Measurements from ENCODE around the gene LLCFC1.

The LLCFC1 gene

GRCh38 chr7:142938611-142939010 is 673 bp upstream of the LLCFC1 start:
- no peak overlapping the region for H3K27ac ChIP-seq
- TF ChIP-seq CTCF (IDR thresholded peaks at IDR 0.05): no peak
- DNase-seq (ENCODE audit: low spot score): peak; percentile 8
- H3K4me3 ChIP-seq: no peak overlapping the region

- TF ChIP-seq CTCF (IDR thresholded peaks at IDR 0.05): no peak
- DNase-seq (ENCODE audit: low spot score): peak; percentile 64
- no peak overlapping the region for H3K27ac ChIP-seq
- no peak overlapping the region for H3K4me3 ChIP-seq
Measured at GRCh38 chr7:142940966-142941535, 1.8 kb downstream of the LLCFC1 start.

GRCh38 chr7:142941541-142941940 is 2.3 kb downstream of the LLCFC1 start:
- Histone ChIP-seq H3K27ac (no peak overlapping the region), H3K4me3 (no peak overlapping the region)
- TF ChIP-seq CTCF (IDR thresholded peaks at IDR 0.05): no peak
- DNase-seq (ENCODE audit: low spot score): no peak

GRCh38 chr7:142942746-142943145 is 3.5 kb downstream of the LLCFC1 start:
- Histone ChIP-seq H3K4me3 (no peak overlapping the region), H3K27ac (no peak overlapping the region)
- peak; percentile 53 for DNase-seq (ENCODE audit: low spot score)
- TF ChIP-seq CTCF (IDR thresholded peaks at IDR 0.05): no peak

- H3K4me3 ChIP-seq: no peak overlapping the region
- peak; percentile 31 for DNase-seq (ENCODE audit: low spot score)
- no peak for TF ChIP-seq CTCF (IDR thresholded peaks at IDR 0.05)
- H3K27ac ChIP-seq: no peak overlapping the region
Measured at GRCh38 chr7:142943706-142944268, 4.5 kb downstream of the LLCFC1 start.

- H3K27ac ChIP-seq: no peak overlapping the region
- no peak for DNase-seq (ENCODE audit: low spot score)
- no peak for TF ChIP-seq CTCF (IDR thresholded peaks at IDR 0.05)
Measured at GRCh38 chr7:142945001-142945400, 5.7 kb downstream of the LLCFC1 start.

GRCh38 chr7:142948603-142949002 is 9.3 kb downstream of the LLCFC1 start:
- no peak for DNase-seq (ENCODE audit: low spot score)
- TF ChIP-seq CTCF (IDR thresholded peaks at IDR 0.05): no peak
- Histone ChIP-seq H3K27ac (no peak overlapping the region), H3K4me3 (no peak overlapping the region)

More at GRCh38 chr7:142945001-142945400, 5.7 kb downstream of the LLCFC1 start:
- H3K4me3 ChIP-seq: no peak overlapping the region
